Common myeloid progenitor, CD34-positive (primary cell): ENCODE measurements around the gene HEY2.
A peak's percentile ranks its signal among the peaks of the same experiment; 100 is the strongest.
"Not testable (repeated sequence)": the region's sequence is repeated elsewhere in the genome, so short reads cannot be mapped to it uniquely, and the experiment has no call there.

Source experiments
- CTCF ChIA-PET: fragments of 350-600 bp; sonication (Branson Sonifier 250); formaldehyde crosslinking; loops from one replicate; lab custom pipeline; 2021; ENCODE audit warnings: antibody characterized with exemption; lab: Charles Lee
- POLR2A ChIA-PET: fragments of 350-600 bp; sonication (Branson Sonifier 250); formaldehyde crosslinking; loops from one replicate; lab custom pipeline; 2021; ENCODE audit warnings: antibody characterized with exemption; lab: Charles Lee
- DNase-seq, 3 donors: peaks; one replicate each; pipeline versions ENCODE4 v3.0.0 to v3.0.0-alpha.2; 2013
- H3K27ac ChIP-seq, 2 experiments: 1 replicate in 1 of 2; 2 replicates in 1 of 2; pipeline ENCODE4 v1.7.0; 2013; ENCODE audit warnings: inconsistent platforms in 2 of 2, low read length in 2 of 2, mild to moderate bottlenecking in 2 of 2, low read depth in 1 of 2, moderate library complexity in 1 of 2; ENCODE audit not compliant: severe bottlenecking in 2 of 2, insufficient read depth in 1 of 2, poor library complexity in 1 of 2
- H3K27me3 ChIP-seq, 5 experiments: replicated peaks in 2 of 5; 1 replicate in 3 of 5; 2 replicates in 2 of 5; pipeline versions ENCODE4 v1.6.1 to v1.7.0; 2013; ENCODE audit warnings: low read length in 4 of 5, mild to moderate bottlenecking in 2 of 5, moderate library complexity in 2 of 5, inconsistent platforms in 1 of 5; ENCODE audit not compliant: insufficient read depth in 5 of 5, control insufficient read depth in 4 of 5
- H3K36me3 ChIP-seq, 4 experiments: 1 replicate in 2 of 4; 2 replicates in 2 of 4; pipeline versions ENCODE4 v1.6.1 to v1.7.0; 2013; ENCODE audit warnings: low read length in 3 of 4, control low read depth in 1 of 4, mild to moderate bottlenecking in 1 of 4; ENCODE audit not compliant: control insufficient read depth in 4 of 4, insufficient read depth in 4 of 4
- H3K4me1 ChIP-seq, 4 experiments: 1 replicate in 3 of 4; 2 replicates in 1 of 4; pipeline versions ENCODE4 v1.6.1 to v1.7.1; 2013; ENCODE audit warnings: low read length in 3 of 4, mild to moderate bottlenecking in 3 of 4, control low read depth in 1 of 4, inconsistent platforms in 1 of 4, moderate library complexity in 1 of 4; ENCODE audit not compliant: control insufficient read depth in 4 of 4, insufficient read depth in 4 of 4; ENCODE audit errors: control extremely low read depth in 1 of 4
- H3K4me3 ChIP-seq, 7 experiments: 1 replicate in 4 of 7; 2 replicates in 3 of 7; pipeline versions ENCODE4 v1.5.1 to v1.7.0; 2013; ENCODE audit warnings: mild to moderate bottlenecking in 7 of 7, low read length in 6 of 7, moderate library complexity in 6 of 7, inconsistent platforms in 2 of 7, low read depth in 2 of 7, control low read depth in 1 of 7; ENCODE audit not compliant: insufficient read depth in 4 of 7, control insufficient read depth in 1 of 7; ENCODE audit errors: extremely low read depth in 1 of 7
- H3K9me3 ChIP-seq, 5 experiments: 1 replicate in 4 of 5; 2 replicates in 1 of 5; pipeline versions ENCODE4 v1.6.1 to v1.7.1; 2013; ENCODE audit warnings: low read length in 4 of 5, mild to moderate bottlenecking in 2 of 5, inconsistent platforms in 1 of 5, low read depth in 1 of 5, moderate library complexity in 1 of 5; ENCODE audit not compliant: control insufficient read depth in 4 of 5, insufficient read depth in 2 of 5; ENCODE audit errors: control extremely low read depth in 1 of 5
- WGBS: methylation state at CpG from one replicate; pipeline ENCODE4 v1.1.5; 2013; ENCODE audit not compliant: insufficient coverage; 5-methylcytosine and 5-hydroxymethylcytosine counted together

Gene HEY2

GRCh38 chr6:125765944-125766343 is 16.5 kb downstream of the HEY2 start:
- CTCF ChIA-PET = interaction anchor here (0.6 to 6.4 kb wide), 5 partner anchors 13 to 454 kb away, joined by 3 to 70 read pairs (median 5); no protein-coding TSS in a partner anchor
- Histone ChIP-seq H3K4me3 (no peak overlapping the region), H3K4me1 (no peaks in the 10 kb centered on the region), H3K36me3 (no peaks in the 10 kb centered on the region), H3K27ac (no peak overlapping the region), H3K9me3 (no peaks in the 10 kb centered on the region), H3K27me3 (peaks cover 0 to 21% (median 10%) of the 10 kb centered on the region in 5 experiments)
- DNase-seq = no peak
- WGBS = 100% methylated on average over 1 of the region's 1 CpG
- POLR2A ChIA-PET = no interaction called here

- DNase-seq = no peak
- POLR2A ChIA-PET = no interaction called here
- Histone ChIP-seq H3K4me3 (no peak overlapping the region), H3K27me3 (peaks cover 0 to 21% (median 8%) of the 10 kb centered on the region in 5 experiments), H3K36me3 (no peaks in the 10 kb centered on the region), H3K9me3 (no peaks in the 10 kb centered on the region), H3K27ac (no peak overlapping the region), H3K4me1 (no peaks in the 10 kb centered on the region)
- 81% methylated on average over 3 of the region's 4 CpGs for WGBS
- CTCF ChIA-PET = interaction anchor here (1.0 to 6.4 kb wide), 5 partner anchors 10 to 462 kb away, joined by 3 to 70 read pairs (median 8); no protein-coding TSS in a partner anchor
These were observed 17.2 kb downstream of the HEY2 start for GRCh38 chr6:125766641-125767040.

GRCh38 chr6:125769147-125769783 is 19.8 kb downstream of the HEY2 start:
- WGBS = 76% methylated on average over 5 of the region's 6 CpGs
- Histone ChIP-seq H3K4me3 (no peak overlapping the region), H3K4me1 (no peaks in the 10 kb centered on the region), H3K9me3 (no peaks in the 10 kb centered on the region), H3K36me3 (no peaks in the 10 kb centered on the region), H3K27ac (no peak overlapping the region), H3K27me3 (peaks cover 0 to 18% (median 5%) of the 10 kb centered on the region in 5 experiments)
- DNase-seq = no peak
- CTCF ChIA-PET = interaction anchor here (1.0 to 6.4 kb wide), 6 partner anchors 10 to 458 kb away, joined by 3 to 70 read pairs (median 6); no protein-coding TSS in a partner anchor
- POLR2A ChIA-PET = no interaction called here

- POLR2A ChIA-PET = no interaction called here
- CTCF ChIA-PET = no interaction called here
- 100% methylated on average over 2 of the region's 4 CpGs for WGBS
- Histone ChIP-seq H3K4me3 (no peak overlapping the region), H3K36me3 (no peaks in the 10 kb centered on the region), H3K27ac (no peak overlapping the region), H3K4me1 (no peaks in the 10 kb centered on the region), H3K27me3 (peaks cover 0 to 4% (median 0%) of the 10 kb centered on the region in 5 experiments), H3K9me3 (no peaks in the 10 kb centered on the region)
- DNase-seq = no peak
These were observed 24.2 kb downstream of the HEY2 start for GRCh38 chr6:125773387-125774341.

GRCh38 chr6:125776107-125776826 is 26.8 kb downstream of the HEY2 start:
- H3K4me3 ChIP-seq, H3K36me3 ChIP-seq, DNase-seq, H3K9me3 ChIP-seq, POLR2A ChIA-PET, H3K27ac ChIP-seq, H3K4me1 ChIP-seq, H3K27me3 ChIP-seq: not testable (repeated sequence)
- CTCF ChIA-PET = interaction anchor here (1.0 kb wide), 1 partner anchor 22 kb away, joined by 4 read pairs; no protein-coding TSS in a partner anchor
- WGBS = 100% methylated on average over 3 of the region's 14 CpGs

- no peaks in the 10 kb centered on the region for H3K9me3 ChIP-seq
- peak overlapping the region; percentile 87 to 94 for H3K27ac ChIP-seq
- H3K27me3 ChIP-seq = no peaks in the 10 kb centered on the region
- H3K4me1 ChIP-seq = peaks cover 3 to 20% (median 11%) of the 10 kb centered on the region in 4 experiments
- peak; percentile 91 to 95 (median 94) for DNase-seq
- ChIA-PET POLR2A (interaction anchor here (1.3 to 1.5 kb wide), 2 partner anchors 9 to 11 kb away, joined by 4 to 5 read pairs; partner anchors contain the start of gene NCOA7), CTCF (interaction anchor here (0.6 to 13.3 kb wide), 11 partner anchors 10 to 470 kb away, joined by 3 to 204 read pairs (median 5); partner anchors contain the start of genes HINT3, NCOA7 and TRMT11)
- peak overlapping the region in 6 of 7 experiments; percentile 80 to 100 (median 98) for H3K4me3 ChIP-seq
- WGBS = 0% methylated on average over 3 of the region's 17 CpGs
- H3K36me3 ChIP-seq = no peaks in the 10 kb centered on the region
These were observed 30.6 kb downstream of the HEY2 start for GRCh38 chr6:125779924-125780539.
